GM12875 (cell line): Measurements from ENCODE around the gene AFG3L2.

Experiments
- H3K4me3 ChIP-seq: one replicate; pipeline ENCODE4 v1.5.1; 2011; ENCODE audit warnings: low read depth, low read length, control low read depth
- TF ChIP-seq, protein P1 (sequence below): IDR thresholded peaks from 2 replicates; pipeline ENCODE4 v1.5.1; 2011; ENCODE audit warnings: low read depth, mild to moderate bottlenecking, control low read depth, inconsistent platforms, low read length, moderate library complexity, borderline replicate concordance; ENCODE audit not compliant: insufficient read depth

The AFG3L2 gene

DNA sequence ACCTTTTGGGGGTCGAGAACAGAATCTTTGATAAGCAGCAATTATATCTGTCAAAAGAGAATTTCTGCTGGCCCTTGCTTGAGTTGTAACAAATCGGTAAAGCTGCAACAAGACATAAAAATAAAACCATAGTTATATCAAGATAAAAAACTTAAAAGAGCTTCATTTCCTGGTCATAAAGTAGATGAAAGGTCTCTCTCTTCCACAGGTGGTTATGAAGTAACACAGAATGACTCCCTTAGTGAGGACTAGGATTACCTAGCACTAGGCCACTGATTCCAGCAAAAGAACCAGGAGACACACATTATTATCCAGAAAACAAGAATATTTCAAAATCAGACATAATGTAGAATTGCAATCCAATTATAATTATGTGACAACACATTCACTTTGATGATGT lies 5.4 kb downstream of the AFG3L2 start:
- TF ChIP-seq, protein P1, sequence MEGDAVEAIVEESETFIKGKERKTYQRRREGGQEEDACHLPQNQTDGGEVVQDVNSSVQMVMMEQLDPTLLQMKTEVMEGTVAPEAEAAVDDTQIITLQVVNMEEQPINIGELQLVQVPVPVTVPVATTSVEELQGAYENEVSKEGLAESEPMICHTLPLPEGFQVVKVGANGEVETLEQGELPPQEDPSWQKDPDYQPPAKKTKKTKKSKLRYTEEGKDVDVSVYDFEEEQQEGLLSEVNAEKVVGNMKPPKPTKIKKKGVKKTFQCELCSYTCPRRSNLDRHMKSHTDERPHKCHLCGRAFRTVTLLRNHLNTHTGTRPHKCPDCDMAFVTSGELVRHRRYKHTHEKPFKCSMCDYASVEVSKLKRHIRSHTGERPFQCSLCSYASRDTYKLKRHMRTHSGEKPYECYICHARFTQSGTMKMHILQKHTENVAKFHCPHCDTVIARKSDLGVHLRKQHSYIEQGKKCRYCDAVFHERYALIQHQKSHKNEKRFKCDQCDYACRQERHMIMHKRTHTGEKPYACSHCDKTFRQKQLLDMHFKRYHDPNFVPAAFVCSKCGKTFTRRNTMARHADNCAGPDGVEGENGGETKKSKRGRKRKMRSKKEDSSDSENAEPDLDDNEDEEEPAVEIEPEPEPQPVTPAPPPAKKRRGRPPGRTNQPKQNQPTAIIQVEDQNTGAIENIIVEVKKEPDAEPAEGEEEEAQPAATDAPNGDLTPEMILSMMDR = no peak
- H3K4me3 ChIP-seq = no peak overlapping the region

GRCh38 chr18:12369211-12369610 lies 7.8 kb downstream of the AFG3L2 start:
- TF ChIP-seq, protein P1 = no peak
- no peak overlapping the region for H3K4me3 ChIP-seq

DNA sequence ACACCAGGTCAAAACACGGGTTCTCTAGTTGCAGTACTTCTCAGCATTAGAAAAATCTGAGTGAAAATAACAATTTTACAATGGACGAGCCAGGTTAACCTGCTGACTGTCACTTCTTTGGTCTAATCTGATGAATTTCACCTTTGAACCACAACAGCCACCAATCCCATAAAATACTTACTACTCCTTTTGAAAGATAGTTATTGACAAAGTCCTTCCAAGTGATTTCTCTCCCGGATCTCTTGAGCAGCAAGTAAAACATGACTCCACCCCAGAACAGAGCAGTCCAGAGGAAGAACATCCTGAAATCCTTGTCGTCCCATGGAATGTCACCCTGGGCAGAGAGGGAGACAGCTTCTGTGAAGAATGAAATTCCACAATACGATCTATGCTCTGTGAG lies 10.2 kb downstream of the AFG3L2 start:
- no peak overlapping the region for H3K4me3 ChIP-seq
- TF ChIP-seq, protein P1 = no peak

- no peak overlapping the region for H3K4me3 ChIP-seq
- TF ChIP-seq, protein P1 = no peak
These were observed 10.6 kb downstream of the AFG3L2 start for GRCh38 chr18:12366379-12366778.

- TF ChIP-seq, protein P1 = no peak
- no peak overlapping the region for H3K4me3 ChIP-seq
These were observed 14.4 kb downstream of the AFG3L2 start for GRCh38 chr18:12362473-12363174.

DNA sequence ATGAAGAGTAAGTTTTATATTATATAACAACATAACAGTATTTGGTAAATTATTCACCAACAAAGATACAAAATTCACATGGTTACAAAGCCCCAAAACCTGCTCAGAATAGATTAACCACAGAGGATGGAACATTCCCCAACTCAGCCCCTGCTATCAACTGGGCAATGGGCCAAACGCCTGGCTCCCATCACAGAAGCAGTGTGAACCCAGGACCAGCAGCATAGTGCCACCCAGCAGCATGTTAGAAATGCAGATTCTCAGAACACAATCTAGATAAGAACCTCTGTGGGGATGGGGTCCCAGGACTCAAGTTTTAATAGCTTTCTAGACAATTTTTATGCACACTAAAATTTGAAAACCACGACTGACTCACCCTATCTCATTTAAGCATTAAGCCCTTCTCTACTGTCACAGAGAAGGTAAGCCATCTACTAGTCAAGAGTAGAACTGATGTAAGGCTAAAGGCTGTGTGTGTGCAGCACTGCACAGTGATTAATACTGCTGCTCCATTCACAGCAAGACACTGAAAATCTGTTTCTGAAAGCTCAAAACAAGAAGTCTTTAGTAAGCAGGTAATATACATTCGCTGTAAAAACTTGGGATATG lies 15.2 kb downstream of the AFG3L2 start:
- no peak overlapping the region for H3K4me3 ChIP-seq
- TF ChIP-seq, protein P1 = no peak

DNA sequence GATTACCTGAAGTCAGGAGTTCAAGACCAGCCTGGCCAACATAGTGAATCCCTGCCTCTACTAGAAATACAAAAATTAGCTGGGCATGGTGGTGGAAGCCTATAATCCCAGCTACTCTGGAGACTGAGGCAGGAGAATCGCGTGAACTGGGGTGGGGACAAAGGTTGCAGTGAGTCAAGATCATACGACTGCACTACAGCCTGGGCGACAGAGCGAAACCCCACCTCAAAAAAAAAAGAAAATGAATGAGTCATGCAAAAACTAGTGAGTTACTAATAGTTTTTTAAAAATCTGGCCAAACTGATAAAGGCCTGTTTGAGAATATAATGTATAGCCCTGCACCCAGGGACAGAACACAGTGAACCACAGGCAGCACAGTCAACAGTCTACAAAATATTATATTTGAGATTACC lies 17.5 kb downstream of the AFG3L2 start:
- TF ChIP-seq, protein P1 = no peak

More for the DNA sequence above, 17.5 kb downstream of the AFG3L2 start:
- H3K4me3 ChIP-seq = no peak overlapping the region
